Measurements from ENCODE around the gene SAMD13. TPM values are rescaled to one million over a fixed set of nuclear protein-coding genes. Genes with fewer than 3 reads are reported as not detected.

SAMD13 gene
- total and polyA plus RNA-seq, 2 of the 4 experiments (the other 2 are of a cell fraction): 0.27 to 0.36 TPM

- H2BK15ac ChIP-seq (ENCODE audit: low read depth, low read length): no peak overlapping the region
- no peaks in the 10 kb centered on the region for H3K27me3 ChIP-seq (ENCODE audit: control insufficient read depth, insufficient read depth, low read length)
- ChIA-PET CTCF (interaction anchor here (0.6 kb wide), 1 partner anchor 23 kb away, joined by 5 read pairs; the partner anchor contains the start of gene SAMD13), POLR2A (ENCODE audit: unreplicated experiment) (no interaction called here)
- no peaks in the 10 kb centered on the region for H3K9me3 ChIP-seq (ENCODE audit: control insufficient read depth, insufficient read depth, low read length)
- no peak overlapping the region for H2BK20ac ChIP-seq (ENCODE audit: low read depth, low read length)
- no peaks in the 10 kb centered on the region for H3K79me1 ChIP-seq (ENCODE audit: low read depth in 1 of 2, low read length in 2 of 2)
- no TSS peak for BruUV-seq (replicated peaks)
- DNase-seq (peak; percentile 29), ATAC-seq (ENCODE audit: low read depth) (no peak)
- no peak overlapping the region for H3K4ac ChIP-seq (ENCODE audit: low read depth, low read length)
- H2AK5ac ChIP-seq (ENCODE audit: low read depth, low read length): no peak overlapping the region
- H4K8ac ChIP-seq (ENCODE audit: low read depth in 2 of 2, low read length in 2 of 2): no peak overlapping the region
- H2BK5ac ChIP-seq (ENCODE audit: low read depth, low read length, poor library complexity, severe bottlenecking): no peak overlapping the region
- no peak overlapping the region for H2AFZ ChIP-seq (replicated peaks; ENCODE audit: low read length, poor library complexity)
- no peak overlapping the region for H2BK120ac ChIP-seq (ENCODE audit: low read depth, low read length)
- H3K14ac ChIP-seq (replicated peaks; ENCODE audit: low read depth, low read length): no peak overlapping the region
- H3K36me3 ChIP-seq (ENCODE audit: control insufficient read depth, insufficient read depth, low read length): no peaks in the 10 kb centered on the region
- TF ChIP-seq ELK1 (IDR thresholded peaks at IDR 0.05; ENCODE audit: borderline replicate concordance, low read depth, low read length) (no peak), RCOR1 (IDR thresholded peaks at IDR 0.05; ENCODE audit: insufficient replicate concordance, low read length) (no peak), CEBPB (IDR thresholded peaks at IDR 0.05; ENCODE audit: low read depth, low read length) (no peak), BHLHE40 (IDR thresholded peaks at IDR 0.05; ENCODE audit: low read depth, low read length) (no peak), MAFK (IDR thresholded peaks at IDR 0.05; ENCODE audit: low read depth, low read length) (no peak), POLR2A (IDR thresholded peaks at IDR 0.05; ENCODE audit: low read depth, low read length) (no peak), MXI1 (IDR thresholded peaks at IDR 0.05; ENCODE audit: borderline replicate concordance, low read depth, low read length) (no peak), USF2 (IDR thresholded peaks at IDR 0.05; ENCODE audit: low read depth, low read length) (no peak), RAD21 (IDR thresholded peaks at IDR 0.05; ENCODE audit: low read length) (no peak), CHD1 (IDR thresholded peaks at IDR 0.05; ENCODE audit: low read depth, low read length) (no peak), CTCF (conservative IDR thresholded peaks at IDR 0.05; ENCODE audit: low read depth, low read length) (no peak), MAZ (IDR thresholded peaks at IDR 0.05; ENCODE audit: borderline replicate concordance, low read depth, low read length) (no peak), RFX5 (IDR thresholded peaks at IDR 0.05; ENCODE audit: low read depth, low read length) (no peak), NFE2L2 (IDR thresholded peaks at IDR 0.05; ENCODE audit: low read depth, low read length) (no peak), FOS (IDR thresholded peaks at IDR 0.05; ENCODE audit: low read depth, low read length) (no peak)
- peak overlapping the region; percentile 82; the same call in 1 of the 2 replicates for H3K18ac ChIP-seq (ENCODE audit: low read depth, low read length)
- WGBS, 2 experiments (ENCODE audit: extremely low coverage in 2 of 2, insufficient read length in 1 of 2): 47% methylated on average over 5 of the region's 7 CpGs; no CpG with 5 or more reads in 1 of the 2 experiments
- H3K4me1 ChIP-seq (ENCODE audit: control insufficient read depth, insufficient read depth, low read length): peaks cover 5% of the 10 kb centered on the region
- no peak overlapping the region for H3K27ac ChIP-seq (ENCODE audit: insufficient read depth, low read length)
- no peaks in the 10 kb centered on the region for H4K20me1 ChIP-seq (ENCODE audit: insufficient read depth, low read length)
- H4K91ac ChIP-seq (ENCODE audit: insufficient read depth, low read depth, low read length): no peak overlapping the region
- dilution Hi-C loops (cut with HindIII; ENCODE audit: low sequenced_read_pairs, unreplicated experiment) (no loop called here), intact Hi-C loops (cut with micrococcal nuclease) (no loop called here), in situ Hi-C loops (cut with MboI; ENCODE audit: low sequenced_read_pairs) (no loop called here)
- no peaks in the 10 kb centered on the region for H3K9me1 ChIP-seq (ENCODE audit: insufficient read depth, low read length)
- peak overlapping the region; percentile 72; the same call in 1 of the 2 replicates for H4K5ac ChIP-seq (ENCODE audit: low read depth, low read length)
- no peak overlapping the region for H3K23ac ChIP-seq (ENCODE audit: low read depth, low read length)
- no peak overlapping the region for H3K9ac ChIP-seq (ENCODE audit: low read depth, low read length)
- no peak overlapping the region for H2AK9ac ChIP-seq (replicated peaks; ENCODE audit: low read depth, low read length, poor library complexity)
- no peak overlapping the region for H3K4me3 ChIP-seq (ENCODE audit: insufficient read depth, low read depth, low read length)
- H3K56ac ChIP-seq (ENCODE audit: extremely low read depth, insufficient read depth, low read length): no peak overlapping the region
- H3K4me2 ChIP-seq (ENCODE audit: low read depth, low read length): no peak overlapping the region
These were observed 22.6 kb upstream of the SAMD13 start for GRCh38 chr1:84278905-84279304.
